Karpas-422 (cell line): ENCODE measurements around the gene SRPK2. TPM values are rescaled to one million over a fixed set of nuclear protein-coding genes. Genes with fewer than 3 reads are reported as not detected.
"Not testable (repeated sequence)": the region's sequence is repeated elsewhere in the genome, so short reads cannot be mapped to it uniquely, and the experiment has no call there.

Source experiments
- DNase-seq: peaks from one replicate; pipeline ENCODE4 v3.0.0-alpha.2; 2015
- H2AFZ ChIP-seq: fragments of 200-600 bp; sonication (generic); 2 replicates; pipeline ENCODE4 v1.6.1; 2014; ENCODE audit warnings: antibody characterized with exemption, low read length, mixed read lengths
- H3K27ac ChIP-seq: fragments of 200-600 bp; sonication (generic); 2 replicates; pipeline ENCODE4 v1.5.1; 2014; ENCODE audit warnings: mild to moderate bottlenecking, low read length, moderate library complexity
- H3K27me3 ChIP-seq: fragments of 200-600 bp; sonication (generic); 2 replicates; pipeline ENCODE4 v1.6.1; 2014; ENCODE audit warnings: low read length, mixed read lengths
- H3K36me3 ChIP-seq: fragments of 200-600 bp; sonication (generic); 2 replicates; pipeline ENCODE4 v1.6.1; 2014; ENCODE audit warnings: low read length, mixed read lengths; ENCODE audit not compliant: insufficient read depth
- H3K4me1 ChIP-seq: fragments of 200-600 bp; sonication (generic); 2 replicates; pipeline ENCODE4 v1.6.1; 2014; ENCODE audit warnings: mild to moderate bottlenecking, low read length, mixed read lengths
- H3K4me2 ChIP-seq: fragments of 200-600 bp; sonication (generic); 2 replicates; pipeline ENCODE4 v1.6.1; 2014; ENCODE audit warnings: low read length, low read depth, mild to moderate bottlenecking; ENCODE audit not compliant: poor library complexity, severe bottlenecking
- H3K4me3 ChIP-seq: fragments of 200-600 bp; sonication (generic); 2 replicates; pipeline ENCODE4 v1.5.1; 2014; ENCODE audit warnings: mild to moderate bottlenecking, antibody characterized with exemption, low read length, mixed read lengths
- H3K79me2 ChIP-seq: fragments of 200-600 bp; sonication (generic); 2 replicates; pipeline ENCODE4 v1.6.1; 2014; ENCODE audit warnings: mild to moderate bottlenecking, low read length, mixed read lengths
- H3K9ac ChIP-seq: fragments of 200-600 bp; sonication (generic); 2 replicates; pipeline ENCODE4 v1.6.0; 2014; ENCODE audit warnings: low read length
- H3K9me2 ChIP-seq: fragments of 200-600 bp; sonication (generic), shearing (Covaris generic); replicated peaks from 2 replicates; pipeline ENCODE4 v1.6.0; 2014; ENCODE audit warnings: mild to moderate bottlenecking, low read length, moderate library complexity; ENCODE audit not compliant: insufficient read depth
- H3K9me3 ChIP-seq: fragments of 300-700, 200-600 bp; sonication (generic); 2 replicates; pipeline ENCODE4 v1.6.1; 2014; ENCODE audit warnings: low read length, mixed read lengths
- H4K20me1 ChIP-seq: fragments of 200-600 bp; sonication (generic); 2 replicates; pipeline ENCODE4 v1.6.1; 2014; ENCODE audit warnings: mild to moderate bottlenecking, antibody characterized with exemption, low read length, low read depth; ENCODE audit not compliant: insufficient read depth
- total RNA-seq: library from RNA; depleted of rRNA; stranded (reverse); fragments of >200 nt; shearing (Covaris generic); gene quantifications from 2 replicates; pipeline ENCODE4 v1.2.3, GENCODE V29; 2014; ENCODE audit warnings: low replicate concordance

SRPK2 gene
- total RNA-seq, 1 experiment from 2014 or later, result 9.0 TPM

DNA sequence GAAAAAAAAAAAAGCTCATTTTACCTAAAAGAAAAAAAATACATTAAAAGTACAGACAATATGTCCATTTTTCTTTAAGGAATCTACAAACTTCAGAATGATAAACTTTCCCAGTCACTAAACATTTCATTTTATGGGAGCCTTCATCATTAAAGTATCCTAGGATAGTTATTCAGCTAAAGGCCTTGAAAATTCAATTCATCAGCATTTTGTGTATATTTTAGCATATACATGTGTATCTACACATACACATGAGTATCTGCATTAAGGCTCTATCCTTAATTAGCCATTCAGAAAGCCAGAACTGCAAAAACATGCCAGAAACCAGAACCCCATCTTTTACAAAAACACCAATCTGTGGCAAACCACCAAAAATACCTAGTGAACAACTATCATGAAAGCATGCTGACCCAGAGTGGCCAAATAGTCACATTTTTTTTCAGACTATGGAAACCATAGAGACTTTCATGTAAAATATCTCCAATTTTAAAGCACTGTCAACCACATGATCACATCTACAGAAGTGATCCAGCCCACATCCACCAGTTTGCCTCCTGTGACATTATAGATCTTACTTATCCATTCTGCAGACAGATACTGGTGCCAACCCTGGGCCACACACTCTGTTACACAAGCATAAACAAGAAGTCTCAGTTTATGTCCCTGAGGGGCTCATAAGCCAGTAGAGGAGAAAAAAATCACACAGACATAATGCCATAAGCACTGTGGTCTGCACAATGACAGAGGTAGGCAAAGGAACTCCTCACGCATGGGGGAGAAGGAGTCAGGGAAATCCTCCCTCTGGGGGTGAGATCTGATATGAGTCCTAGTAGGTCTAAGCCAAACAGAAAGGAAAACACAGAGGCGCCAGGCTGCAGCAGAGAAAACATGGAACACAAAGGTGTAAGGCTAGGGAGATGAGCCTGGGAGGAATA, 79.2 kb downstream of the SRPK2 start:
- DNase-seq, result no peak
- H3K27me3 ChIP-seq, result no peaks in the 10 kb centered on the region
- no peak overlapping the region for H2AFZ ChIP-seq
- H3K9me3 ChIP-seq, result no peaks in the 10 kb centered on the region
- no peaks in the 10 kb centered on the region for H3K36me3 ChIP-seq
- H3K4me1 ChIP-seq, result no peaks in the 10 kb centered on the region
- no peak overlapping the region for H3K27ac ChIP-seq
- no peaks in the 10 kb centered on the region for H4K20me1 ChIP-seq
- no peaks in the 10 kb centered on the region for H3K9me2 ChIP-seq
- no peaks in the 10 kb centered on the region for H3K79me2 ChIP-seq
- no peak overlapping the region for H3K9ac ChIP-seq
- H3K4me3 ChIP-seq, result no peak overlapping the region
- H3K4me2 ChIP-seq, result no peak overlapping the region

DNA sequence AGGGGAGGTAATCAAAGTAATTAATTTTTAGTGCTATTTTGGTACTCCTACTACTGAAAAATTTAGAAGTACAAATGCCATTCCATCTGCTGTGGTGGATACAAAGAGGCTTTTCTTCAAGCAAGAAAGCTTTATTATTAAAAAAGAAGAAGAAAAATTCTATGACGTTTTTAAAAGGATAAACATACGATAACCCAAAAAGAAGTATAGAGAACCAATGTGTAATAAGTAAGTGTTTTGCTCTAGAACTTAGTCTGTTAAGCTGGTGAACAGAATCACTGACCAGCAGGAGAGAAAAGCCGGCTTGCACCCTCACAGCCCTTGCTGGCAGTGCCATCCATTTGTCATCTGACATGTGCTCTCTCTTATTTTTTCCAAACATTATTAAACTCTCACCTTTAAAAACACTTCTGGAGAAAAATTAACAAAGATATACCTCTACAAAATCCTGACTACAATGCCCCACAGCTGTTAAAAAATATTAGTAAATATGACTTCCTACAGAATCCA, 81.5 kb downstream of the SRPK2 start:
- DNase-seq, result no peak
- no peak overlapping the region for H3K4me2 ChIP-seq
- no peaks in the 10 kb centered on the region for H3K9me2 ChIP-seq
- H4K20me1 ChIP-seq, result no peaks in the 10 kb centered on the region
- no peaks in the 10 kb centered on the region for H3K9me3 ChIP-seq
- H3K4me1 ChIP-seq, result no peaks in the 10 kb centered on the region
- no peak overlapping the region for H3K4me3 ChIP-seq
- no peak overlapping the region for H3K27ac ChIP-seq
- no peaks in the 10 kb centered on the region for H3K79me2 ChIP-seq
- no peak overlapping the region for H2AFZ ChIP-seq
- no peaks in the 10 kb centered on the region for H3K36me3 ChIP-seq
- H3K27me3 ChIP-seq, result no peaks in the 10 kb centered on the region
- no peak overlapping the region for H3K9ac ChIP-seq

DNA sequence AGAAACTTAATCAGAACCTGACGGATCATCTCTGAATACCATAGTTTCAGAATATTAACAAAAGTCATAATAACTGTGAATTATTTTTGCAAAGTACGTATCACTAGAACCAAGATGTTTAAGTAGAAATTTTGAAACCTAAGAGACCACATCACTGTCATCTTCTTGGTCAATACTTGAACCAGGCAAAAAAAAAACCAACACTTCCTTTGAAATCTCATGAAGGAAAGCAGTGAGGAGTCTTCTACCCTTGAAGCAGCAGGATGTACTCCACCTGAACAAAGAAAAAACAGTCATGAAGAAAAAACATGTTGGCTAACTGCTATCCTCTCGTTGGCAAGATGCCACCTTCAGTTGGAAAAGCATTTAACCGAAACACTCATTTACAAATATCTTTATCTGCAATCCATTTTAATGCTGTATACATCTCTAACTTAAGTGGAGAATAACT, 82.4 kb downstream of the SRPK2 start:
- Histone ChIP-seq H4K20me1 (no peaks in the 10 kb centered on the region), H3K27me3 (no peaks in the 10 kb centered on the region), H3K79me2 (no peaks in the 10 kb centered on the region), H3K4me2 (no peak overlapping the region), H3K27ac (no peak overlapping the region), H3K9me2 (no peaks in the 10 kb centered on the region), H3K9ac (no peak overlapping the region), H3K4me1 (no peaks in the 10 kb centered on the region), H3K9me3 (no peaks in the 10 kb centered on the region), H2AFZ (no peak overlapping the region), H3K36me3 (no peaks in the 10 kb centered on the region), H3K4me3 (no peak overlapping the region)
- no peak for DNase-seq

DNA sequence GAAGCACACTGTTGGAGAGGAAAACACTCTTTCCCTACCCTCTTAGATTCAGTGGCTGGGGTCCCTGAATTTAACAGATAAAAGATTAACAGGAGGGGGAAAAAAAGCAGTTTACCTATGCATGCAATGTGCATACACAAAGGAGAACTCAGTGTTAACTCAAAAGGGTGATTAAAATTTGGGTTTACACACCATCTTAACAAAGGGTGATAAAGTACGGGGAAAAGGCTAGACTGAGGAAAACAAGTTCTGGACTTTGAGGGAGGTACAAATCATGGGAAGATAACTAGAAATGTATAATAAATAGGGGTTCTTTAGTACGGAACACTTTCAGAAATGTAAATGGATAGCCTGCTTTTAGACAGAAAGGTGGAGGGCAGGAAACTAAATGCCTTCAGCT, 83.1 kb downstream of the SRPK2 start:
- no peaks in the 10 kb centered on the region for H3K9me3 ChIP-seq
- no peaks in the 10 kb centered on the region for H3K27me3 ChIP-seq
- no peak overlapping the region for H3K4me3 ChIP-seq
- H3K79me2 ChIP-seq, result no peaks in the 10 kb centered on the region
- no peaks in the 10 kb centered on the region for H3K36me3 ChIP-seq
- H2AFZ ChIP-seq, result no peak overlapping the region
- no peaks in the 10 kb centered on the region for H3K9me2 ChIP-seq
- H3K9ac ChIP-seq, result no peak overlapping the region
- H3K4me1 ChIP-seq, result no peaks in the 10 kb centered on the region
- H4K20me1 ChIP-seq, result no peaks in the 10 kb centered on the region
- H3K4me2 ChIP-seq, result no peak overlapping the region
- no peak for DNase-seq
- no peak overlapping the region for H3K27ac ChIP-seq

DNA sequence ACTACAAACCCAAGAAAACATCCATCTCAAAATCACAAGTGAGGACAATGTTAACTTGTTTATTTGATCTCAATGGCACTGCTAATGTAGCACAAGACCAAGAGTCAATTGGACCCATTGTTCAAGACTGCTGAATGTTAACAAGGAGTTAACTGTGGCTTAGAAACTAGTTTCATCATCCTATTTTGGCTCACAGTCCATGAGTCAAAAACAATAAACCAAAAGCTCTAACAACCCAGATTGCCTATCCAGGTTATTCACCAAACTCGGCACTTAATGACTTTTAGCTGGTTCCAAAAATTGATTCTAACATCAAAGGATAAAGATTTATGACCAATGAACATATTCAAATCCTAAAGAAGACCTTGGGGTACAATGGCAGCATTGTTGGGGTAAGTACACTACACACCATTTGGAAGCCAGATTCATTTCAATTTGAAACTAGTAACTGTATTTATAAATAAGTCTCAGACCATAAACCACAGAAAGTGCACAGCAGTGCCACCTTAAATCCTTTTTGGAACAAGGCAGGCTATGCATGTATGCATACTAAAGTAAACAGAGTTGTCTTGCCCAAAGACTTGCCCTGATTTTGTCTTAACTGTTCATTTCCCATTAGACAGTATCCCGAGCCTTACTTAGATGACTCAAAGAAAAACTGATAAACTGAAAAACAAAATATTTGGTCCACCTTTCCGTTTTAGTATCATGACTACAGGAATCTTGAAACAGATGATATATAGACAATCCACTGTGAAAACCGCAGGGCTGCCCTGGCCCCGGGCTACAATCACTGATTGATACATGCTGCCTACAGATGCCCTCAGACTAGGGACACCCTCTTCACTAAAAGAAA, 84.5 kb downstream of the SRPK2 start:
- H2AFZ ChIP-seq, result no peak overlapping the region
- H3K27ac ChIP-seq, result no peak overlapping the region
- no peak overlapping the region for H3K9ac ChIP-seq
- H3K9me2 ChIP-seq, result no peaks in the 10 kb centered on the region
- H3K4me3 ChIP-seq, result no peak overlapping the region
- no peaks in the 10 kb centered on the region for H3K36me3 ChIP-seq
- no peaks in the 10 kb centered on the region for H3K4me1 ChIP-seq
- no peaks in the 10 kb centered on the region for H3K27me3 ChIP-seq
- no peaks in the 10 kb centered on the region for H4K20me1 ChIP-seq
- H3K4me2 ChIP-seq, result no peak overlapping the region
- no peaks in the 10 kb centered on the region for H3K9me3 ChIP-seq
- DNase-seq, result no peak
- no peaks in the 10 kb centered on the region for H3K79me2 ChIP-seq

DNA sequence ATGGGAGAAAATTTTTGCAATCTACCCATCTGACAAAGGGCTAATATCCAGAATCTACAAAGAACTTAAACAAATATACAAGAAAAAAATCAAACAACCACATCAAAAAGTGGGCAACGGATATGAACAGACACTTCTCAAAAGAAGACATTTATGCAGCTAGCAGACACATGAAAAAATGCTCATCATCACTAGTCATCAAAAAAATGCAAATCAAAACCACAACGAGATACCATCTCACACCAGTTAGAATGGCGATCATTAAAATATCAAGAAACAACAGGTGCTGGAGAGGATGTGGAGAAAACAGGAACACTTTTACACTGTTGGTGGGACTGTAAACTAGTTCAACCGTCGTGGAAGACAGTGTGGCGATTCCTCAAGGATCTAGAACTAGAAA, 88.1 kb downstream of the SRPK2 start:
- H3K9ac ChIP-seq, H3K79me2 ChIP-seq, H2AFZ ChIP-seq, H3K27me3 ChIP-seq, DNase-seq, H3K9me3 ChIP-seq, H4K20me1 ChIP-seq, H3K4me2 ChIP-seq, H3K9me2 ChIP-seq, H3K4me3 ChIP-seq, H3K36me3 ChIP-seq, H3K27ac ChIP-seq, H3K4me1 ChIP-seq: not testable (repeated sequence)

DNA sequence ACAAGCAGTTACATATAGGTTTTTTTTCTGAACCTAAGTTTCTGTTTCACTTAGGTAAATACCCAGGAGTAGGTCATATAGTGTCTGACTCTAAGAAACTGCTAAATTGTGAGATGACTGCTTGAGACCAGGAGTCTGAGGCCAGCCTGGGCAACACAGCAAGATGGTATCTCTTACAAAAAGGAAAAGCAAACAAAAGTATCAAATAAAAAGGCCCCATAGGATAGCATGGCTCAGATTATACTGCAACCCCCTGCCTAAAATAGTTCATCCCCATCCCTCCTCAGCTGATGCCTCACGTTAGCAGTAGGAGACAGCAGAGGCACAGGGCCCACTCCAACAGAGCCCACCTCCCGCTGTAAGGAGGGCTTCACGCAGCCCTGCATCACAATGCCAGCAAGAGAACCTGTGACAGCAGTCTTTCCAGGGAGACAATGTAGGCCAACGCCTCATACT, 90.3 kb downstream of the SRPK2 start:
- Histone ChIP-seq H3K9me2 (no peaks in the 10 kb centered on the region), H3K79me2 (no peaks in the 10 kb centered on the region), H3K4me2 (no peak overlapping the region), H3K9ac (no peak overlapping the region), H3K36me3 (no peaks in the 10 kb centered on the region), H3K9me3 (no peaks in the 10 kb centered on the region), H3K27me3 (no peaks in the 10 kb centered on the region), H2AFZ (no peak overlapping the region), H3K4me1 (no peaks in the 10 kb centered on the region), H4K20me1 (0 out of 2 replicates have a peak, but pooled peaks cover 9% of the 10 kb centered on the region), H3K27ac (no peak overlapping the region), H3K4me3 (no peak overlapping the region)
- DNase-seq, result no peak

DNA sequence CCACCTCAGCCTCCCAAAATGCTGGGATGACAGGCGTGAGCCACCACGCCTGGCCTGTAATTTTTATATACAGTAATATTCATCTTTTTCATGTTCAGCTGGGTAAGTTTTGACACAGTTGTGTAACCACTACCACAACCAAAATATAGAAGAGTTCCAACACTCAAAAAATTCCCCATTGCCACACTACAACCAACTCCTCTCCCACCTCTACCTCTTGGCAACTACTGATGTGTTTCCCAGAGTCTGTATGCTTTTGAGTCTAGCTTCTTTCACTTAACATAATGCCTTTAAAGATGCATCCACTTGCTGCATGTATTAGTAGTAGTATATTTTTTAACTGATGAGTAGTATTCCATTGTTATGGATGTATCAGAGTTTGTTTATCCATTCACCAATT, 90.7 kb downstream of the SRPK2 start:
- Histone ChIP-seq H3K4me1 (no peaks in the 10 kb centered on the region), H3K79me2 (no peaks in the 10 kb centered on the region), H4K20me1 (0 out of 2 replicates have a peak, but pooled peaks cover 9% of the 10 kb centered on the region), H3K9me2 (no peaks in the 10 kb centered on the region), H3K4me2 (no peak overlapping the region), H3K27ac (no peak overlapping the region), H3K27me3 (no peaks in the 10 kb centered on the region), H2AFZ (no peak overlapping the region), H3K4me3 (no peak overlapping the region), H3K9ac (no peak overlapping the region), H3K9me3 (no peaks in the 10 kb centered on the region), H3K36me3 (no peaks in the 10 kb centered on the region)
- DNase-seq, result no peak
